GM20000 (cell line): ENCODE data around the gene KIAA0319L.

Experiments used
- DNase-seq: peaks from one replicate; pipeline ENCODE4 v3.0.0; 2012; ENCODE audit warnings: low spot score
- TF ChIP-seq, protein P1 (sequence below): IDR thresholded peaks from 2 replicates; pipeline ENCODE4 v1.5.1; 2012; ENCODE audit warnings: mild to moderate bottlenecking, control low read depth; ENCODE audit errors: extremely low read depth, missing control alignments

The KIAA0319L gene

DNA sequence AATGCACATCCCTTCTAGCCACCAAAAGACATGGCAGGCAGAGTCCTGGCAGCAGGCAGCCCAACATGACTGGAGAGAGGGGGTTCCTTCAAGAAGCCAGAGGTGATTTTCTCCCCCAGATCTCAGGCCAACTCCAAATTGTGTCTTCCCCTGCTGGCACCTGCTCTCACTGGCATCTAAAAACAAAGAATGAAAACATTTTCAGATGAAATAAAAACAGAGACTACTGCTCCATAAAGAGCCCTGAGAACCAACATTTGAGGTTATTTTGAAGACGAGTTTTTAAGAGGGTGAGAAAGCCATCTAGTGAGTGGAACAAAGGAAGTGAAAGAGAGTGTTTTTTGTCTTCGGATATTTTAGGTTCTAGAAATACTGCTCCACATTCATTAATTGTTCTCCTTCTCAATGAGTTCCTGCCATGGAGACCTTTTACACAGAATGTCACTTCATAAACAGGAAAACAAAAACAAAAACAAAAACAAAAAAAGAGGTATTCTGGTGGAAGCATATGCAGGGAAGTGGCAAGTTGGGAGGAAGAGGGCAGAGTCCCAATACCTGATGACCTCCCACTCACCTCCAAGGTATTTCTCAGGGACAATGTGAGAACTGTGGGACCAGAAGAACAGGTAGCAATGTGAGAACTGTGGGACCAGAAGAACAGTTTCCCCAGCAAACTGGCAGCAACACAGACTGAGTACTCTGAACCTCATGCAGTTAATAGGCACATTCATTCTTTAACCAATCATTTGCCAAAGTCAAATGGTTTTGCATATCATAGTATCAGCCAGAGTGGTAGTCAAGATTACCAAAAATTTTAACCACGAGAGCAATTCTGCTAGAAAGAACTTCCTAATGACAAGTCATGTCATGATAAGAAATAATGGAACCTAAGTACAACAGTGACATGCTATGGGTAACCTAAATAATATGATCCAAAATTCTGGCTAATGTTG is 50.0 kb downstream of the KIAA0319L start:
- DNase-seq = peak; percentile 30
- TF ChIP-seq, protein P1, sequence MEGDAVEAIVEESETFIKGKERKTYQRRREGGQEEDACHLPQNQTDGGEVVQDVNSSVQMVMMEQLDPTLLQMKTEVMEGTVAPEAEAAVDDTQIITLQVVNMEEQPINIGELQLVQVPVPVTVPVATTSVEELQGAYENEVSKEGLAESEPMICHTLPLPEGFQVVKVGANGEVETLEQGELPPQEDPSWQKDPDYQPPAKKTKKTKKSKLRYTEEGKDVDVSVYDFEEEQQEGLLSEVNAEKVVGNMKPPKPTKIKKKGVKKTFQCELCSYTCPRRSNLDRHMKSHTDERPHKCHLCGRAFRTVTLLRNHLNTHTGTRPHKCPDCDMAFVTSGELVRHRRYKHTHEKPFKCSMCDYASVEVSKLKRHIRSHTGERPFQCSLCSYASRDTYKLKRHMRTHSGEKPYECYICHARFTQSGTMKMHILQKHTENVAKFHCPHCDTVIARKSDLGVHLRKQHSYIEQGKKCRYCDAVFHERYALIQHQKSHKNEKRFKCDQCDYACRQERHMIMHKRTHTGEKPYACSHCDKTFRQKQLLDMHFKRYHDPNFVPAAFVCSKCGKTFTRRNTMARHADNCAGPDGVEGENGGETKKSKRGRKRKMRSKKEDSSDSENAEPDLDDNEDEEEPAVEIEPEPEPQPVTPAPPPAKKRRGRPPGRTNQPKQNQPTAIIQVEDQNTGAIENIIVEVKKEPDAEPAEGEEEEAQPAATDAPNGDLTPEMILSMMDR = no peak

DNA sequence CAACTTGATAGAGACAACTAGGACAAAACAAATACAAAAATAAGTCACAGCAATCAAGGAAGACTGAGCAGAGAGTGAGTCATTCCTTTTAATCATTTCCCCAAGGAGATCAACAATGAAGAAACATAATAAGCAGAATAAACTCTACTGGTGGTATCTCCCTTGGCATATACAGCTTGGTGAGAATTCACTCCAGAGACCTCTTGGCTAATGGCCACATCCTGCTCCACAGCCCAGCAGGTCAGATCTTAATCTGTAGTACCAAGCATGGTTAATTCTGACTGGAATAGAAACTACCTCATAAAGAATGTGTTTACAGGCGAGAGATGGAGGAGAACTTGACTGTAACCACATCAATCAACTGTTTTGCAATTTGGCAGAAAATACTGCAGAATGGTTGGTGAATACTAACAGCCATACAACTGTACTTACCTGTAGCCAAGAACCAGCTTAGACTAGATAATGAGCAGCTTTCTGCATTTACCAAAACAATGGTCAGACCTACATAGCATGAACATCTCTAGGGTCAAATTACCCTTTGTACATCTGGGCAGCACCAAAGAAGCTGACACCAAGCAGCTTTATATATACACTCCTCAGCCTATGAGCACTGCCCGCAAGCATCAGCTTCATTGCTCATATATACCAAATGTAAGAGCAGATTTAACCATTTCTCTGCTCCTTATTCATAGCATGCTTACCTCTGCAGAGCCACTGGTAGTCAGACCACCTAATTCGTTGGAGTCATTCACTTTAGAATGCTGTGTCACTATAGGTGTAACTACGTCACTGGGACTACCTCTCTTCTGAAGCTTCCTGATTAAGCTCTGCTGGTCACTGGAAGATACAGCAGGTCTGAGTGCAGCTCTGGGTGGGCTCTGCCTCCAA is 51.0 kb downstream of the KIAA0319L start:
- DNase-seq = peak; percentile 55
- TF ChIP-seq, protein P1 = no peak

DNA sequence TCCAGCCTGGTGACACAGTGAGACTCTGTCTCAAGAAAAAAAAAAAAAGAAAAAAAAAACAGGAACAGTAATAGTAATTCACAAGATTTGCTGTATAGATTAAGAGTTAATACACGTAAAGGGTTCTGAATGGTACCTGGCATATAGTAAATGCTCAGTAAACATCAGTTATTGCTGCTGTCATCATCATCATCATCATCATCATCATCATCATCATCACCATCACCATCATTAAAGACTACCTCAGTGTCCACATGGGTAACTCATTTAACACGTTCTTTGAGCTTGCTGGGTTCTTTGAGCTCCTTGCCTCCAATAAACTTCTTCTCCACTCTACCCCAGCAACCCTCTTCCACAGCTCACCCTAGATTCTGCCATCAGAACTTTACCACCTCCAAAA is 55.0 kb downstream of the KIAA0319L start:
- DNase-seq = no peak
- TF ChIP-seq, protein P1 = no peak

DNA sequence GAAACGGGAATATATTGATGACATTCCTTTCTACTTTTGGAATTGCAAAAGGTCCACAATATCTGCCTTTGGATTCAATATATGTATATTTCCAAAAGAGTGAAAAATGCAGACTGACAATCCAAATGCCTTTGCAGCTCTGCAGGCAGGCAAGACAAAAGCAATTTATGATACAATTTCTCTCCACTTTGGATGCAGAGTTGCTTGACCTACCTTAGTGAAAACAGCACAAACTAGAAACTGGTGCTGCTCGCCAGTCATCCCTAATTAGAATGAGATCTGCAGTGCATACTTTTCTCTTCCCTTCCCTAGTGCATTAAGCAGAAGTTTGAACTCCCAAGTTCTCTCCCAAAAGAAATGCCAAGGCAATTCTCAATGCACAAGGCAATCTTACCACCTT is 56.8 kb downstream of the KIAA0319L start:
- no peak for DNase-seq
- TF ChIP-seq, protein P1 = no peak

DNA sequence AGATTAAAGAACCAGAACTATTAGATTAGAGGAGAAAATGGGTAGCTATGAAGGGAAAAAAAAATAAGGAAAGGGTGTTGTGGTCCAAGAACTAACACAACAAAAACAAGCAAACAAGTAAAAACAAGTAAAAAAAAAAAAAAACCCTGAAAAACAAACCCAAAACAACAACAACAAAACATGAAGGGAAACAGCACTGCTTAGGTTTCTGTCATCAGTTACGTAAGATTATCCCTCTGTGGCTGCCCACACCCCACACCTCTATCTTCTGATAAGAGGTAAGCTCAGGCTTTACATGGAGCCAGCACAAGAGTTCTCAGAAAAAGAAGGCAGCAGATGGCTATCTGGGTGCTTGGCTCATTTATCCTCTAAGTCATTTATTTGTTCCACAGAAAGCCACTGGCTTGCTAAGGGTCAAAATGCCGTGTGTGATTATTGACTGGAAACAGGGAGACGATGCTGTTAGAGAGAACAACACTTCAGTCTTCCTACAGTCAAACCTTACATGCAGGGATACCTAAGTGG is 57.5 kb downstream of the KIAA0319L start:
- DNase-seq = no peak
- TF ChIP-seq, protein P1 = no peak

DNA sequence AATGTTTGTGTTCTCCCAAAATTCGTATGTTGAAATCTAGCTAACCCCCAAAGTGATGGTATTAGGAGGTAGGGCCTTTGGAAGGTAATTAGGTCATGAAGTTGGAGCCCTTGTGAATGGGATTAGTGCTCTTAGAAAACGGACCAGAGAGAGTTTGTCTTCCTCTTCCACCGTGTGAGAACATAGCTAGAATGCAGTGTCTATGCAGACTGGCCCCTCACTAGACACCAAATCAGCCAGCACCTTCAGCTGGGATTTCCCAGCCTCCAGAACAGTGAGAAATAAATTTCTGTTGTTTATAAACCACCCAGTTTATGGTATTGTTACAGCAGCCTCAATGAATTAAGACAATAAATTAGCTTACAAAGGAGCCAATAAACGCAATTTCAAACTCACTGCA is 58.0 kb downstream of the KIAA0319L start:
- TF ChIP-seq, protein P1 = no peak
- no peak for DNase-seq
